EH (cell line): ENCODE results near the gene TLE1.
"Not testable (repeated sequence)": the region's sequence is repeated elsewhere in the genome, so short reads cannot be mapped to it uniquely, and the experiment has no call there.

Experiments
- DNase-seq: peaks from one replicate; pipeline ENCODE4 v3.0.0-alpha.2; 2015; ENCODE audit warnings: low read depth

Gene TLE1

DNA sequence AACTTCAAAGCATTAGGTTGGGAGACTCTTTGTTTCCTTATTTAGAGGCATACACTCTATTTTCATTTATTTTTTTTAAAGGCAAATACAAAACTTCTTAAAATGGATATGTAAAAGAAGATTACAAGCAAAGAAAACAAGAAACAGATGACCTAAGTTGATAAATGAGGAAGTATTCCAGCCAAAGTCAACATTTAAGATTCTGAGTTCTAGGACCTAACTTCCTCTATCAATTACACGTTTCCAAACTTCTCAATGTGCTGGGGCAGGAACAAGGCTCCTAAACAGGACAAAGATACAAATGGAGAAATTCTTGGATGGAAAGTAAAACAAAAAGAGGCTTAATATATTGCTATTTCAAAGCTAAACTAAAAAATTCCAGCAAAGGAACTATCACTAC is 89.5 kb downstream of the TLE1 start:
- peak; percentile 37 for DNase-seq

DNA sequence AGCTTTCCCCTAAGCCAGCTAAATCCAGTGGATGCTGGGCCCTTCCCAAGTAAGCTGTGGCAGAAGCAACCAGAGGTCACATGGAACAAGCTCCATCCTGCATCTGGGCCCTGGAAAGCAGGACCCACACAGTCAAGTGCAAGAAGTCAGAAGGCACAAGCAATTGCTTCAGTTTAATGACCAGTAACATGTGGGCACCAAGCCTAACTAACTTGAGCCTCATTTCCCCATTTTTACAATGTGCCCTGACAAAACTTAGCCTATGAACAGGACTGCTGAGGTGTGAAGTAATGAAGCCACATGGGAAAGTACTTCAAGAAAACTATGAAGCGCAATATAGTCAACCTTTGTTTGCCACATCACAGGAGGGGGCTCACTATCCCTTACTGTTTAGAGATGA is 90.5 kb downstream of the TLE1 start:
- DNase-seq: no peak

DNA sequence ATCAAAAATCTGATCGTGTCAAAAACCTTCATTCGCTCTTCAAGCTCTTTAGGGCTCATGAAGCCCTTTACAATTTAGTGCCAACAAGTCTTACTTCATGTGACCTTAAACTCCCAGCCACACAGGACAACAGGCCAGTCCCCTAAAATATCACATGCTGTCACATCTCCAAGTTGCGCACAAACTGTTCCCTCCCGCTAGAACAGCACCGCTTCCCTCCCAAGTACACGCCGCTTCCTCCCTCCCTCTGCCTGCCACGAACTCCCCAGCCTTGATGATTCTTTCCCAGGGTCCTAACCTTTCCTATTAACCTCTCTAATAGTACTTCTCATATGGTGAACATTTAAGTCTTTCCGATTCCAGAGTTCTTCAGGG is 91.2 kb downstream of the TLE1 start:
- no peak for DNase-seq

DNA sequence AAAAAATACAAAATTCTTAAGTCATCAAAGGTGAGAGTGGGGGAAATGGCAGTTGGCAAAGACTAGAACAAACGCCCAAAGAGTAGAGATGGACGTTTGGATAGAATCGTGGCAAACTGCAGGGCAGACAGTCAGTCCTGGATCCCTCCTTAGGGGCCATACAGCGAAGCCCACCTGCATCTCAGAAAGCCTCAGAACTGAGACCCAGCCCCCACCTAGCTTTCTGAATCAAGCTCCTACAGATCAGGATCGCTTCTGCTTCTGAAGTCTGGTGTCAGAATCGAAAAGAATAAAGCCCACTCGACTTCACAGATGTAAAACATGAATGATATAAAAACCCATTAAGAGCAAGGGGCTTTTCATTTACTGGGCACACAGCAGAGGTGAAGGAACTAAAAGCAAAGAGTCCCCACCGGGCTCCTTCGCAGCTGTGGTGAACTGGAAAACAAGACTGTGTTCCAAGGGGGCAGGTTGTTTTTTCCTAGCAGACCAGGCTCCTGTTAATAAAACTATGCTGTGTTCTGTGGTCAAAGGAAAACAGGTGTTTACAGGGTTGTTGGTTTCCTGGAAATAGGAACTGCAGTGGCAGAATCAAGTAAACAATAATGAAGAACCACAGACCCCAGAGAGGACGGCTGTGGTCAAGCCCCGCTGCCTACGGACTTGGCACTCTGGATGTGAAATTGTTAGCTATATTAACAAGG is 91.8 kb downstream of the TLE1 start:
- no peak for DNase-seq

DNA sequence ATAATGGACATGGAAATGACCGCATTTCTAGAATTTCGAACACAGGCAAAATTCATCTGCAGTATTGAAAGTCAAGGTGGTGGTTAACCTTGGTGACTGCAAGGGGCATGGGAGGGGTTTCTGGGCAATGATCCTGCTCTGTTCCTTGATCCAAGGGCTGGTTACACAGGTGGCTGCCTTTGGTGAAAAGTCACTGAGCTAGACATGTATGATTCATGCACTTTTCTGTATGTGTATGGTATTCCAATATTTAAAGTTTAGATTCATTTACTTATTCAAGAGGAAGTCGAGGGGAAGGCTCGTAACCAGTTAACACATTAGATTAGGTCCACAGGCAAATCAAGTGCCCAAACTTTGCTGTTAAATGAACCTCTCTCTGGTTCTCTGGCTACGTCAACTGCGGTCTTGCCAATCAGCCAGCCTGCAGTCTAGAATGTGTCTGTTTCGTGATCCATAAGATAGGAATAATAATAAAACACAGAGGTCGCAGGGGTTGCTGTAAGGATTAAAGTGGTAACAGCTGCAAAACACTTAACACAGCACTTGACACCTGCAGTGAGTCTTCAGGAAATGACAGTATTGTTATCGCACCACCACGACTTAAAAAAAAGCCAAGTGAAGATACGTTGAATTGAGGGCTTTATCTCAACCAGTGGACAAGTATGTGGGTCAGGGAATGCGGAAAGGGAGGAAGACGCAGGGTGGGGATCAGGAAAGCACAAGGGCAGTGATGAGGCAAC is 92.5 kb downstream of the TLE1 start:
- no peak for DNase-seq

DNA sequence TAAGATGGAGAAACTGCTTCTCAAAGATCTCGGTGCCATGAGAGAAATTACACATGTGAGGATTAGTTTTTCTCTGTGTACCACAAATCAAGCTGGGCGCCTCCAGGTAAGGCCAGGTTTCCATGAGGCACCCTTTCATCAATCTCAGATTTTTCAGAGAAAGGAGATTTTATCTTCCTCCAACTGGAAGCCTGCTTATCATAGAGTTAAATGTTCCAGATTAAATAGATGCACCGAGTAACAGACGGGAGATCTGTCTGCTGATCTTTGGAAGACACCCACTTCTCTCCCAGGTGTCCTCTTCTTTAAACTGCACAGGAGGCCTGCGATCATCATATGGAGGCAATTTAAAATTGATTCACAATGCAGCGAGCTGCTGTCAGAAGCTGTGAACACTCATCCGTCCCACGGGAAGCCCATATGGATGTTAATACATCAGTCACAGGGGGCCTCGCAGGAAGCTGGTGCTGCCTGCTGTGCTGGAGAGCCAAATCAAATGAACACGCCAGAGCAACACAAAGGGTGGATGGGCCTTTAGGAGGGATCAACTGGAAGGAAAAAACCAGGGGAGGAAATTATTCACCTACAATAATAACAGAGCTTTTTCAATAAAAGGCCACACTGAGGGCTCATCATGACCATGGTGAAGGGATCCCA is 93.3 kb downstream of the TLE1 start:
- DNase-seq: no peak

DNA sequence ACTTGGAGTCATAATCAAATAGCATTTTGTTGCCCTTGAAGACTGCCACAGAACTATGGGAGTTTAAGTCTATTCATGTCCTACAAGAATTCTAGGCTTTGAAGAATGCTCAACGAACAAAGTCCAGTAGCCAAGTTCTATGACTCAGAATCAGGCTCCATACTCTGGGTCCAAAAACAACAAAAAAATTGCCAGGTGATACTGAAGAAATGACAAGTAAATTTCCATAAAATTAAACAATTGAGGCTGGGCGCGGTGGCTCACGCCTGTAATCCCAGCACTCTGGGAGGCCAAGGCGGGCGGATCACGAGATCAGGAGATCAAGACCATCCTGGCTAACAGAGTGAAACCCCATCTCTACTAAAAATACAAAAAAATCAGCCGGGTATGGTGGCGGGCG is 94.1 kb downstream of the TLE1 start:
- DNase-seq: not testable (repeated sequence)

DNA sequence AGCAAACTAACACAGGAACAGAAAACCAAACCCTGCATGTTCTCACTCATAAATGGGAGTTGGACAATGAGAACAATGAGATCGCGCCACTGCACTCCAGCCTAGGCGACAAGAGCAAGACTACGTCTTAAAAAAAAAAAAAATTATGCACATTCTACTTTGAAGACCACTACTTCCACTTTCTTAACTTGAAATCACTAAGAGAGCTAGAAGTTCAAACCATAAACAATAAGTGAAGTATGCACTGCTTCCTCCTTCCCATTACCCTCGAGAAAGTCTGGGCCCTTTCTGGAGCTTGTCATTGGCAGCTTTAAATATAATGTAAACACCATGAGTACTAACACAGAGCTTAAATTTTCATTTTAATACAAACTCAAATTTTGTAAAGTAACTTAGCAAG is 94.9 kb downstream of the TLE1 start:
- DNase-seq: no peak

DNA sequence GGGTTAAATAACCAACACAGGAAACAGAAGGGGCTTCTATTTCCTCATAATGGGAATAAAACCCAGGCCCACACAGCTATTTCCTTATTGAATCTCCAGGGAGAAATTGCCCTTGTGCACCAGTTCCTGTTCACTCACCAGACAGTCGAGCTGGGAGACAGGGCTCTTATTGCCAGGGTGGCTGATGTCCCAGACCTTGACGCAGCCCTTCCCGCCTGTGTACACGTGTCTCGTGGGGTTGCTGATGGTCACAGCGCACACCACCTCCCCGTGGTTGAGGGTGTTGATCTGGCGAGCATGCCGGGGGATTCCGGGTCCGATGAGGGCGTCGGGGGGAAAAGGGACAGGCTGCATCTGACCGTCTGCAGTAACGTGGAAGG is 96.5 kb downstream of the TLE1 start:
- DNase-seq: no peak

DNA sequence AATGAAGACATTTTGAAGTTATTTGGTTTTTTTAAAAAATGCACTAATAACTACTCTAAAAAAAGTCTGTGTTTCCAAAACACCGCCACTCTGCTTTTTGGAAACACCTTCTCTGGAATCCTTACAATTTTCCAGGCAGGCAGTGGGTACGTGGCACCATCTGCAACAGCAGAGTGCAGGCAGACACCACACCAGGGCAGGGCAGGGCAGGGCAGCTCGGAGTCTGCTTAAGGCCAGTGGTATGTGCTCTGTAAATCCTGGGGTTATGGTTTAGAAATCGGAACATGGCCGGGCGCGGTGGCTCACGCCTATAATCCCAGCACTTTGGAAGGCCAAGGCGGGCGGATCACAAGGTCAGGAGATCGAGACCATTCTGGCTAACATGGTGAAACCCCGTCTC is 97.6 kb downstream of the TLE1 start:
- no peak for DNase-seq

DNA sequence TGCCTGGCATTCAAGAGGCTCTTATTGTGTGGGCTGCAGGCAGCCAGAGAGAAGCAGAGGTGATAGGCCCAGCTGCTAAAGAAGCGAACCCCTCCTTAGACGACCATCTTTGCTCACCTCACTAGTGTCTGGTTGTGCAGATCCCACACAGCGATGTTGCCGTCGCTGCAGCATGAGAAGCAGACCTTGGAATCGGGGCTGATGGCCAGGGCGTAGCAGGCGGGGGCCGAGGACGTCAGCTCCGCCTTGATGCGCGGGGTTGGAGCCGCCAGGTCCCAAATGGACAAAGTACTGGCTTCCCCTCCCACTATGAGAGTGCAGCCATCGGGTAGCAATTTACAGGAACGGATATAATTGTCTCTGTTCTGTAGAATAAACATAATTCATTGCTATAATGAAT is 98.7 kb downstream of the TLE1 start:
- DNase-seq: no peak

DNA sequence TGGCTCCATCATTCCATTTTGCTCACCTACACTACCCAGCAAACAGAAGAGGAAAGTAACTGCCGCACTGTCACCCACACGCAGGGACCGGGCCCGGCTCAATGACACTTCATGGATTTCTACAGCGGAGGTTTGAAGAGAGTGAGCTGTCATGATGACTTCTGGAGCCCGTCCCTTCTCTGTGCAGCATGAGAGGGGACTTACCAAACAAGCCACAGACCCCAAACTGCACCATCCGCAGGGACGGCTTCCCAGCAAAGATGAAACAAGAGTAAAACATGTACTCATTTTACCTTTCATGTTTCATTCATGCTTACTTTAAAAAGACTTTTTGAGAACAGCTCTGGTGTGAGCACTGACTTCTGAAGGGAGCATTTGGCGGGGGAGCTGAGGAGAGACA is 99.5 kb downstream of the TLE1 start:
- DNase-seq: no peak

DNA sequence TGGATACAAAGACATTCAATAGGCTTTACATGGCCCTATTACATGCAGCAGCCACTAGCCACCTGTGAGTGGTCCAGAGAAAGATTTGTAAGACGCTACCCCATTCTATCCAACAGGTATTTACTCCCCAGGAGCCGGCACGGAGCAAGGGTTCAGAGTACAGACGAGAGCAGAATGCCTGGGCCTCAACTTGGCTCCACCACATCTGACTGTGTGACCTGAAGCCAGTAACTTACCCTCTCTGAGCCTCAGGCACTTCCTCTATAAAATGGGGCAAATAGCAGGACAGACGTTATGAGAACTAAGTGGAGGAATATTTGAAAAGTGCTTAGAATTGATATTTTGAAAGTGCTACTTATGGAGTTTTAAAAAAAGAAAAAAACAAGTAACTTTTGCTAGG is 100.0 kb downstream of the TLE1 start:
- no peak for DNase-seq

DNA sequence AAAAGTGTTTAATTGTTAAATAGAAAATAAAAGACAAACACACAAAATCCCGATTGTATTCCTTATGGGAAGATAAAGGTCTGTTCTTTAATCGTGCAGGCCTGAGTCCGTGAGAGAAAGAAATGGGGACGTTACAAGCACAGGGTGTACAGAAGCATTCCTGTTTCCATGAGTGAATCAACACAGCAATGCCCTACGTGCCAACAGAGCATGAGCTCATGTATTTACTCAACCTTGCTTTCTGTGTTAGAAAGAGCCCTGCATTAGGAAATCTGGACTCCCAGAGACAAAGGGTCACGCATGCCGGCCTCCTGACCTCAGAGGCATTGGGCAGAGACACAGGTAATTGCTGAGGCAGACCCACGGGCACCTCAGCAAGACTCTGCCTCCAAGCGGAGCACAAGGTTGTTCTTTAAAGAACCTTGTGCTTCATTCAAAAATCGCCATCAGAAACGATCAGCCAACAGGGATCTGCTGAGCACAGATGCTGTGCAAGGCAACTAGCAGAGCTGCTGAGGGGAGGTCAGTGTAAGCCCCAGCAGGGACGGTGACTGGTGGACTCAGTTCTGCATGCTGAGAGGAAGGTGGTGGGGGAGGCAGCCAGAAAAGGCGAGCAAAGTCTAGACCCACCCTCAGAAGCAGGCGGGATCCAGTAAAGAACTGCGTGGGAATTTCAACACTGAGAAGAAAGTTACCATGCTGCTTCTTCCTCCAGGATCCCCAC is 101.0 kb downstream of the TLE1 start:
- peak; percentile 53 for DNase-seq

DNA sequence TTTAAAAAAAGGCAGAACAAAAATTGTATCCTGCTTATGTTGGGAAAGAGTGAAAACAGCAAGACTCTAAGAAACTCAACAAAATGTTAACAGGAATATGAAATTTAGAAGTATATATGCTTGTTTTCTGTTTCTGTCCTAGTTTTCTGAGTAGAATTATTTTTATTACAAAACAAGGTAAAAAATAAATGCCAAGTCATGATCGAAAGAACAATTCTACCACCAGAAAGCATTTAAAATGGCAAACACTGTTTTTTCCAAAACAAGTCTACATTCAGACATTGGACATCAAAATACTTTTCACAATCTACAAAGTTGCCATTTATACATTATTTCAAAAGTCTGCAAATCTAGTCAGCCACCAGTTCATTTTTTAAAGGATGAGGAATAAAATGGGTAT is 102.6 kb downstream of the TLE1 start:
- DNase-seq: no peak

DNA sequence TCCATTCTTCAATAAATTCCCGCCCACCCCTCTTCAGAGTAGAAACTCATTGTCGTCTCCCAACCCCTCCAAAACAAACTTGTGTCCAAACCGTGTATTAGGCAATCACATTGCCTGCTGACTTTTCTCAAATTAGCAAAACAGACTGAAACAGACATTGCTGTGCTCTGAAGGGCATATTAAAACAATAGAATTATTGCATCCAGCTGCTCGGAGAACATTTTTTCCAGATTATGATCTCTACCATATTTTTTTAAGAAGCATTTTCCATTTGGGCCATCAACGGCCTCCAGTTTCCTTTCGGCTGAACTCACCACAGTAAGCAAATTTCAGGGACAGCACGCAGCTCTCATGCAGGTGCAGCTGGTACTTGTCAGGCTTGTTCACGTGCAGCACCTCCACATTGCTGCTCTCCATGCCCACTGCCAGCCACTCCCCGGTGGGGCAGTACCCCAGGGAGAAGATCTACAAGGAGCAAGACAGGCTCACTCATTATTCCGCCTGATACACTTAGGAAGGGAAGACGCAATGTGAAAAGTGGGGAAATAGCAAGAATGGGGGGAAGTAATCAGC is 104.1 kb downstream of the TLE1 start:
- DNase-seq: no peak

DNA sequence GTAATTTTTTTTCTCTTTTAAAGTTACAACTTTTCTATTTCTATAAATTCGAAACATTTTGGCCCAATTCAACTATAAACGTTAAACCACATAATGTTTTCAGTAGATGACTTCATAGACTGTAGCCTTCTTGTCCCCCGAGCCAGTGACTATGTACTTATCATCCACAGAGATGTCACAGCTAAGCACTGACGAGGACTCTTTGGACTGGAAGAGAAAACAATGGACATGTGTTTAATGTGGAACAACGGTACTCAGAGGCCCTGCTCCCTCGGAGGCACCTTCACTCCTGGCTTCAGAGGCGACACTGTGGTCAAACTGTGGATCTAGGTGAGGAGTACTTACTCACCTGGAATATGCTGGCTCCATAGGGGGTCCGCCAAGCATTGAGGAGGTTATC is 105.2 kb downstream of the TLE1 start:
- no peak for DNase-seq

DNA sequence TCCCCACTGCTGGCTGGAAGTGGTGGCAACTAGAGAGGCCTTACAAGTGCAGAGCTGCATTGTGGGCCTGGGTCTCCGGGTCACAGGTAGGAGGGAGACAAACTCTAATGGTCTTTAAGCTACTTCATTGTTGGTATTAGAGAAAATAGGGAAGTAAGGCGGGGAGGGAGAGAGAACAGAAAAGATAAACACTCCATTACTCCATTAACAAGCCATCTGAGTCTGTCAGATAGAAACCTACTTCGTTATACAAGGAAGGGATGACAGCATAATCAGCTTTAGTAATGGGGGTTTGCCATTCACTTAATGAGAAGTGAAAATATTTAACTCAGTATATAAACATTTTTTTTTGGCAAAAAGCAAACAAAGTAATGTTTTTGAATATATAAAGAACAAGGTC is 107.4 kb downstream of the TLE1 start:
- no peak for DNase-seq

DNA sequence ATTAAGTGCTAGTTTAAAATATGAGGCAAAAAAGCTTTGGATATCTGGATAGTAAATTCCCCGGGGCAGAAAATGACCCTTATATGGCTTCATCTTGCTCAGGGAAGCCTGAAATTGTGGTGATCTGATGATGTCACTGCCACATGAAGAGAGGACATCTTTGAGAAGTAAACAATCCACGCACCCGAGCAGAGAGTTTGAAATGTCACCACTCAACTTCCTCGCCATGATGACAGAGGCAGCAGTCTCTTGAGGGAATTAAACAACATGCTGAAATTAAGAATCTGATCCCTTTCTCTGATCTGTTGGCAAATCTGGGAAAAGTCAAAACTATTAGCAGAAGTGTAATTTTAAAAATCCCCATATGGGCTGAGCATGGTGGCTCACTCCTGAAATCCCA is 110.0 kb downstream of the TLE1 start:
- no peak for DNase-seq

DNA sequence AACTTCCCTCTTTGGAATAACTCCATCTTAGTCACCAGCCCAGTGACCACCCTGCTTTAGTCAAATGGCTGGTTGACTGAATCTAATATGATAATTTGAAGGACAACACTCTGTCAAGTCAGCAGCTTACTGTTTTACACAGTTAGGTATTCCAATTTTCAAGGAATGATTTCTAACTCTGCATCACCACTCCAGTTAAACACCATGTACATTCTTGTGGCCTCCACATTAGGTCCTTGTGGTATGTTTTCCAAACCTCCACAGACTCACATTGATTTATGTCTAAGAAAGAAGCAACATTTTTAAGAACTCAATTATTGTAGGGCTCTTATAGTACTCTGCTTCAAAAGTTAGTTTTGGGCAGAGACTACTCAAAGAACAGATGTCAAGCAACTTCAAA is 110.7 kb downstream of the TLE1 start:
- peak; percentile 75 for DNase-seq

DNA sequence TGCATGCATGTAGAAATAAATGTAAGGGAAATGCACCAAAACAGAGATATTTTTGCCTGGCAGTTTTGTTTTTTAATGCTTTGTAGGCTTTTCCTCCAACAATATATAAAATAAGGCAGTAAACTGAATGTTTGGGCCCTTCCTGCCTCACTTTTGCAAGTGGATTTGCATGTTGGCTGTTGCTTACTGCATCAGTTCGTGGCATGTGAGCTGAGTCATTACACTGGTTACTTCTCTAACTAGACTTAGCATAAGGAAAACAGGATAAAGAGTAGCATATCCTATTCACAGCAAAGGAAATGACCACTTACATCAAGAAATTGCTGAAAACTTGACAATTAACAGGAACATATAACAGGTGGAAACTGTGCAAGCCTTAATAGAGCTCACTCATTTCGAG is 113.4 kb downstream of the TLE1 start:
- DNase-seq: peak; percentile 49

DNA sequence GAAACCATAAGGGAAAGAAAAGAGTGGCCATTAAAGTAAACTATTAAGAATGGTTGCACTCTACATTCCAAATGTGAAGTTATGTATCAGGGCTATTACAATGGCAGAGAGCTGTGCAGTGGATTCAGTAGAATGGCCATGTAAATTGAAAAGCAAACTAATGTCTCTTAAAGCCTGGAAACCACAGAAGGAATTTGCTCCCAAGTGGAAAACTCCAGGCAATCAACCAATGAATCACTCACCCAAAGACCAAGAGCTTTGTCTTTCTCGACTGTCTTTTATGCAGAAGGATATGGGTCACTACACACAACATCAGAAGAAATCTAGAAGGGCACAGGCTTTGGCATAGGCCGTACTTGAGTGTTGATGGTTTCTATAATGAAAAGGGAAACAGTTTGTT is 114.9 kb downstream of the TLE1 start:
- DNase-seq: peak; percentile 81
